HEK293 (cell line): ENCODE measurements around the gene ZNF688.

Experiments used
- OSR2 ChIP-seq: fragments of 450-650 bp; formaldehyde crosslinking; IDR thresholded peaks from 2 replicates; pipeline ENCODE4 v1.5.1; 2016; ENCODE audit warnings: missing biosample characterization, missing genetic modification characterization
- TRIM28 ChIP-seq: IDR thresholded peaks from 2 replicates; pipeline ENCODE4 v1.6.1; 2011; ENCODE audit warnings: low read length, control low read depth, borderline replicate concordance
- ZFHX2 ChIP-seq: fragments of 450-650 bp; formaldehyde crosslinking; conservative IDR thresholded peaks from 2 replicates; pipeline ENCODE4 v1.5.1; 2016; ENCODE audit warnings: missing biosample characterization, missing genetic modification characterization
- ZNF114 ChIP-seq: fragments of 450-650 bp; formaldehyde crosslinking; IDR thresholded peaks from 2 replicates; pipeline ENCODE4 v1.5.0; 2017; ENCODE audit warnings: missing biosample characterization, missing genetic modification characterization
- ZNF335 ChIP-seq: fragments of 450-650 bp; formaldehyde crosslinking; conservative IDR thresholded peaks from 2 replicates; pipeline ENCODE4 v1.5.1; 2016; ENCODE audit warnings: missing biosample characterization, missing genetic modification characterization
- ZNF585B ChIP-seq: fragments of 450-650 bp; formaldehyde crosslinking; IDR thresholded peaks from 2 replicates; pipeline ENCODE4 v1.5.1; 2016; ENCODE audit warnings: missing biosample characterization, missing genetic modification characterization
- ZNF621 ChIP-seq: fragments of 450-650 bp; formaldehyde crosslinking; IDR thresholded peaks from 2 replicates; pipeline ENCODE4 v1.5.1; 2017; ENCODE audit warnings: missing biosample characterization, missing genetic modification characterization
- ZNF670 ChIP-seq: fragments of 450-650 bp; formaldehyde crosslinking; IDR thresholded peaks from 2 replicates; pipeline ENCODE4 v1.5.1; 2016; ENCODE audit warnings: missing biosample characterization, missing genetic modification characterization, low read depth
- ZNF785 ChIP-seq: fragments of 450-650 bp; formaldehyde crosslinking; IDR thresholded peaks from 2 replicates; pipeline ENCODE4 v1.5.1; 2016; ENCODE audit warnings: missing biosample characterization, missing genetic modification characterization
- TF ChIP-seq, protein P1 (sequence below): fragments of 450-650 bp; formaldehyde crosslinking; IDR thresholded peaks from 2 replicates; pipeline ENCODE4 v1.5.1; 2016; ENCODE audit warnings: missing biosample characterization, missing genetic modification characterization
- TF ChIP-seq, protein P2 (sequence below): fragments of 450-650 bp; formaldehyde crosslinking; IDR thresholded peaks from 2 replicates; pipeline ENCODE4 v1.5.1; 2016; ENCODE audit warnings: missing biosample characterization, missing genetic modification characterization
- TF ChIP-seq, protein P3 (sequence below): fragments of 450-650 bp; formaldehyde crosslinking; IDR thresholded peaks from 2 replicates; pipeline ENCODE4 v1.5.1; 2016; ENCODE audit warnings: missing biosample characterization, missing genetic modification characterization
- TF ChIP-seq, protein P4 (sequence below): fragments of 450-650 bp; formaldehyde crosslinking; IDR thresholded peaks from 2 replicates; pipeline ENCODE4 v1.5.1; 2016; ENCODE audit warnings: missing biosample characterization, missing genetic modification characterization, borderline replicate concordance

DNA sequence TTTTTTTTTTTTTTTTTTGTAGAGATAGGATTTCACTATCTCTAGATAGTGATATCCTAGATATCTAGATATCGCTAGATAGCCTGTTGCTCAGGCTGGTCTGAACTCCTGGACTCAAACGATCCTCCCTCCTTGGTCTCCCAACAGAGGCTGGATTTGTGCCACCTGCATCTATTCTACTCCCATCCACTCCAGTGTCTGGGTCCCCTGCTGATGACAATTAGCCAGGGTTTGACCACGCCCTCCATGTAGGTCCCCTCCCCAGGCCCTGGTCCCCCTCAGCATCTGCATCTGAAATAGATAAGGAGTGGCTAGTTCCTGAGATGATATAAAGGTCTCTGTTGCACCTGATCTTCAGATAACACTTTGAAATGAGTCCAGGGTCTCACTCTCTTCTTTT lies 2.2 kb downstream of the ZNF688 start:
- TF ChIP-seq, protein P1, sequence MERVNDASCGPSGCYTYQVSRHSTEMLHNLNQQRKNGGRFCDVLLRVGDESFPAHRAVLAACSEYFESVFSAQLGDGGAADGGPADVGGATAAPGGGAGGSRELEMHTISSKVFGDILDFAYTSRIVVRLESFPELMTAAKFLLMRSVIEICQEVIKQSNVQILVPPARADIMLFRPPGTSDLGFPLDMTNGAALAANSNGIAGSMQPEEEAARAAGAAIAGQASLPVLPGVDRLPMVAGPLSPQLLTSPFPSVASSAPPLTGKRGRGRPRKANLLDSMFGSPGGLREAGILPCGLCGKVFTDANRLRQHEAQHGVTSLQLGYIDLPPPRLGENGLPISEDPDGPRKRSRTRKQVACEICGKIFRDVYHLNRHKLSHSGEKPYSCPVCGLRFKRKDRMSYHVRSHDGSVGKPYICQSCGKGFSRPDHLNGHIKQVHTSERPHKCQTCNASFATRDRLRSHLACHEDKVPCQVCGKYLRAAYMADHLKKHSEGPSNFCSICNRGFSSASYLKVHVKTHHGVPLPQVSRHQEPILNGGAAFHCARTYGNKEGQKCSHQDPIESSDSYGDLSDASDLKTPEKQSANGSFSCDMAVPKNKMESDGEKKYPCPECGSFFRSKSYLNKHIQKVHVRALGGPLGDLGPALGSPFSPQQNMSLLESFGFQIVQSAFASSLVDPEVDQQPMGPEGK (tag by site-specific recombination) = 0 out of 2 replicates have a peak, but pooled peaks have one; percentile 12
- TF ChIP-seq TRIM28 (no peak), ZNF621 (tag by site-specific recombination) (no peak), ZNF785 (tag by site-specific recombination) (no peak), ZNF670 (tag by site-specific recombination) (no peak), OSR2 (tag by site-specific recombination) (no peak), ZFHX2 (tag by site-specific recombination) (no peak), ZNF335 (no peak), ZNF585B (no peak), ZNF114 (tag by site-specific recombination) (no peak)
- TF ChIP-seq, protein P2, sequence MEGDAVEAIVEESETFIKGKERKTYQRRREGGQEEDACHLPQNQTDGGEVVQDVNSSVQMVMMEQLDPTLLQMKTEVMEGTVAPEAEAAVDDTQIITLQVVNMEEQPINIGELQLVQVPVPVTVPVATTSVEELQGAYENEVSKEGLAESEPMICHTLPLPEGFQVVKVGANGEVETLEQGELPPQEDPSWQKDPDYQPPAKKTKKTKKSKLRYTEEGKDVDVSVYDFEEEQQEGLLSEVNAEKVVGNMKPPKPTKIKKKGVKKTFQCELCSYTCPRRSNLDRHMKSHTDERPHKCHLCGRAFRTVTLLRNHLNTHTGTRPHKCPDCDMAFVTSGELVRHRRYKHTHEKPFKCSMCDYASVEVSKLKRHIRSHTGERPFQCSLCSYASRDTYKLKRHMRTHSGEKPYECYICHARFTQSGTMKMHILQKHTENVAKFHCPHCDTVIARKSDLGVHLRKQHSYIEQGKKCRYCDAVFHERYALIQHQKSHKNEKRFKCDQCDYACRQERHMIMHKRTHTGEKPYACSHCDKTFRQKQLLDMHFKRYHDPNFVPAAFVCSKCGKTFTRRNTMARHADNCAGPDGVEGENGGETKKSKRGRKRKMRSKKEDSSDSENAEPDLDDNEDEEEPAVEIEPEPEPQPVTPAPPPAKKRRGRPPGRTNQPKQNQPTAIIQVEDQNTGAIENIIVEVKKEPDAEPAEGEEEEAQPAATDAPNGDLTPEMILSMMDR = no peak
- TF ChIP-seq, protein P3, sequence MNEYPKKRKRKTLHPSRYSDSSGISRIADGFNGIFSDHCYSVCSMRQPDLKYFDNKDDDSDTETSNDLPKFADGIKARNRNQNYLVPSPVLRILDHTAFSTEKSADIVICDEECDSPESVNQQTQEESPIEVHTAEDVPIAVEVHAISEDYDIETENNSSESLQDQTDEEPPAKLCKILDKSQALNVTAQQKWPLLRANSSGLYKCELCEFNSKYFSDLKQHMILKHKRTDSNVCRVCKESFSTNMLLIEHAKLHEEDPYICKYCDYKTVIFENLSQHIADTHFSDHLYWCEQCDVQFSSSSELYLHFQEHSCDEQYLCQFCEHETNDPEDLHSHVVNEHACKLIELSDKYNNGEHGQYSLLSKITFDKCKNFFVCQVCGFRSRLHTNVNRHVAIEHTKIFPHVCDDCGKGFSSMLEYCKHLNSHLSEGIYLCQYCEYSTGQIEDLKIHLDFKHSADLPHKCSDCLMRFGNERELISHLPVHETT (tag by site-specific recombination) = no peak
- TF ChIP-seq, protein P4, sequence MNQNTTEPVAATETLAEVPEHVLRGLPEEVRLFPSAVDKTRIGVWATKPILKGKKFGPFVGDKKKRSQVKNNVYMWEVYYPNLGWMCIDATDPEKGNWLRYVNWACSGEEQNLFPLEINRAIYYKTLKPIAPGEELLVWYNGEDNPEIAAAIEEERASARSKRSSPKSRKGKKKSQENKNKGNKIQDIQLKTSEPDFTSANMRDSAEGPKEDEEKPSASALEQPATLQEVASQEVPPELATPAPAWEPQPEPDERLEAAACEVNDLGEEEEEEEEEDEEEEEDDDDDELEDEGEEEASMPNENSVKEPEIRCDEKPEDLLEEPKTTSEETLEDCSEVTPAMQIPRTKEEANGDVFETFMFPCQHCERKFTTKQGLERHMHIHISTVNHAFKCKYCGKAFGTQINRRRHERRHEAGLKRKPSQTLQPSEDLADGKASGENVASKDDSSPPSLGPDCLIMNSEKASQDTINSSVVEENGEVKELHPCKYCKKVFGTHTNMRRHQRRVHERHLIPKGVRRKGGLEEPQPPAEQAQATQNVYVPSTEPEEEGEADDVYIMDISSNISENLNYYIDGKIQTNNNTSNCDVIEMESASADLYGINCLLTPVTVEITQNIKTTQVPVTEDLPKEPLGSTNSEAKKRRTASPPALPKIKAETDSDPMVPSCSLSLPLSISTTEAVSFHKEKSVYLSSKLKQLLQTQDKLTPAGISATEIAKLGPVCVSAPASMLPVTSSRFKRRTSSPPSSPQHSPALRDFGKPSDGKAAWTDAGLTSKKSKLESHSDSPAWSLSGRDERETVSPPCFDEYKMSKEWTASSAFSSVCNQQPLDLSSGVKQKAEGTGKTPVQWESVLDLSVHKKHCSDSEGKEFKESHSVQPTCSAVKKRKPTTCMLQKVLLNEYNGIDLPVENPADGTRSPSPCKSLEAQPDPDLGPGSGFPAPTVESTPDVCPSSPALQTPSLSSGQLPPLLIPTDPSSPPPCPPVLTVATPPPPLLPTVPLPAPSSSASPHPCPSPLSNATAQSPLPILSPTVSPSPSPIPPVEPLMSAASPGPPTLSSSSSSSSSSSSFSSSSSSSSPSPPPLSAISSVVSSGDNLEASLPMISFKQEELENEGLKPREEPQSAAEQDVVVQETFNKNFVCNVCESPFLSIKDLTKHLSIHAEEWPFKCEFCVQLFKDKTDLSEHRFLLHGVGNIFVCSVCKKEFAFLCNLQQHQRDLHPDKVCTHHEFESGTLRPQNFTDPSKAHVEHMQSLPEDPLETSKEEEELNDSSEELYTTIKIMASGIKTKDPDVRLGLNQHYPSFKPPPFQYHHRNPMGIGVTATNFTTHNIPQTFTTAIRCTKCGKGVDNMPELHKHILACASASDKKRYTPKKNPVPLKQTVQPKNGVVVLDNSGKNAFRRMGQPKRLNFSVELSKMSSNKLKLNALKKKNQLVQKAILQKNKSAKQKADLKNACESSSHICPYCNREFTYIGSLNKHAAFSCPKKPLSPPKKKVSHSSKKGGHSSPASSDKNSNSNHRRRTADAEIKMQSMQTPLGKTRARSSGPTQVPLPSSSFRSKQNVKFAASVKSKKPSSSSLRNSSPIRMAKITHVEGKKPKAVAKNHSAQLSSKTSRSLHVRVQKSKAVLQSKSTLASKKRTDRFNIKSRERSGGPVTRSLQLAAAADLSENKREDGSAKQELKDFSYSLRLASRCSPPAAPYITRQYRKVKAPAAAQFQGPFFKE = no peak
